SK-N-SH treated with all-trans-retinoic acid at 6 μM for 48 hours (cell line): ENCODE data around the gene PLEKHM3.

ENCODE experiments used
- ATAC-seq: fragments of 200-7000 bp; cut with Tn5 transposase; 3 replicates; pipeline ENCODE4 v1.9.1; 2020; ENCODE audit warnings: mild to moderate bottlenecking, moderate library complexity
- ARNTL ChIP-seq: fragments of 450-650 bp; formaldehyde crosslinking; IDR thresholded peaks from 2 replicates; pipeline ENCODE4 v1.5.0; 2020; ENCODE audit warnings: low read depth, mild to moderate bottlenecking, moderate library complexity, borderline replicate concordance
- BACH2 ChIP-seq: fragments of 250-450 bp; sonication (Bioruptor Pico); IDR thresholded peaks from 2 replicates; pipeline ENCODE4 v1.9.0; 2021; ENCODE audit warnings: mild to moderate bottlenecking, borderline replicate concordance
- CREB5 ChIP-seq: fragments of 250-450 bp; sonication (Bioruptor Pico); IDR thresholded peaks from 2 replicates; pipeline ENCODE4 v1.5.1; 2020; ENCODE audit warnings: low read depth, mild to moderate bottlenecking, moderate library complexity
- CSDC2 ChIP-seq: fragments of 250-450 bp; sonication (Bioruptor Pico); IDR thresholded peaks from 2 replicates; pipeline ENCODE4 v1.5.0; 2020; ENCODE audit warnings: mild to moderate bottlenecking, moderate library complexity
- CSRNP3 ChIP-seq: fragments of 250-450 bp; sonication (Bioruptor Pico); IDR thresholded peaks from 2 replicates; pipeline ENCODE4 v1.5.1; 2021; ENCODE audit warnings: mild to moderate bottlenecking, moderate library complexity
- GLIS3 ChIP-seq: fragments of 250-450 bp; sonication (Bioruptor Pico); IDR thresholded peaks from 2 replicates; pipeline ENCODE4 v1.5.0; 2020; ENCODE audit warnings: mild to moderate bottlenecking, moderate library complexity
- ISL1 ChIP-seq: fragments of 250-450 bp; sonication (Bioruptor Pico); IDR thresholded peaks from 2 replicates; pipeline ENCODE4 v2.1.2; 2022; ENCODE audit warnings: mild to moderate bottlenecking, moderate library complexity
- OSR1 ChIP-seq: fragments of 250-450 bp; sonication (Bioruptor Pico); IDR thresholded peaks from 2 replicates; pipeline ENCODE4 v1.8.0; 2022; ENCODE audit warnings: moderate library complexity, mild to moderate bottlenecking, inconsistent platforms
- POU6F1 ChIP-seq: fragments of 250-450 bp; sonication (Bioruptor Pico); IDR thresholded peaks from 2 replicates; pipeline ENCODE4 v1.8.0; 2021; ENCODE audit warnings: low read depth, mild to moderate bottlenecking, moderate library complexity, borderline replicate concordance
- PPARA ChIP-seq: fragments of 250-450 bp; sonication (Bioruptor Pico); IDR thresholded peaks from 2 replicates; pipeline ENCODE4 v1.5.0; 2020; ENCODE audit warnings: mild to moderate bottlenecking, borderline replicate concordance
- RARB ChIP-seq: fragments of 250-450 bp; sonication (Bioruptor Pico); IDR thresholded peaks from 2 replicates; pipeline ENCODE4 v1.8.0; 2021; ENCODE audit warnings: mild to moderate bottlenecking, moderate library complexity
- SNAI2 ChIP-seq: fragments of 250-450 bp; sonication (Bioruptor Pico); IDR thresholded peaks from 2 replicates; pipeline ENCODE4 v1.5.0; 2020; ENCODE audit warnings: mild to moderate bottlenecking, moderate library complexity
- TCF4 ChIP-seq: fragments of 250-450 bp; sonication (Bioruptor Pico); IDR thresholded peaks from 2 replicates; pipeline ENCODE4 v1.8.0; 2021; ENCODE audit warnings: mild to moderate bottlenecking, moderate library complexity, borderline replicate concordance
- TOX ChIP-seq: fragments of 250-450 bp; sonication (Bioruptor Pico); IDR thresholded peaks from 2 replicates; pipeline ENCODE4 v1.8.0; 2021; ENCODE audit warnings: mild to moderate bottlenecking, moderate library complexity, borderline replicate concordance
- TSHZ2 ChIP-seq: fragments of 250-450 bp; sonication (Bioruptor Pico); IDR thresholded peaks from 2 replicates; pipeline ENCODE4 v1.5.0; 2020; ENCODE audit warnings: mild to moderate bottlenecking, moderate library complexity
- ZFP3 ChIP-seq: fragments of 250-450 bp; sonication (Bioruptor Pico); IDR thresholded peaks from 2 replicates; pipeline ENCODE4 v1.5.0; 2020; ENCODE audit warnings: mild to moderate bottlenecking, moderate library complexity
- ZFP30 ChIP-seq: fragments of 450-650 bp; formaldehyde crosslinking; IDR thresholded peaks from 2 replicates; pipeline ENCODE4 v1.5.0; 2022; ENCODE audit warnings: mild to moderate bottlenecking, moderate library complexity
- ZNF565 ChIP-seq: fragments of 450-650 bp; formaldehyde crosslinking; conservative IDR thresholded peaks from 2 replicates; pipeline ENCODE4 v1.5.0; 2020; ENCODE audit warnings: low read depth, mild to moderate bottlenecking, moderate library complexity
- ZNF70 ChIP-seq: fragments of 450-650 bp; formaldehyde crosslinking; IDR thresholded peaks from 2 replicates; pipeline ENCODE4 v1.5.0; 2020; ENCODE audit warnings: mild to moderate bottlenecking, moderate library complexity
- ZNF8 ChIP-seq: fragments of 450-650 bp; formaldehyde crosslinking; IDR thresholded peaks from 2 replicates; pipeline ENCODE4 v1.5.0; 2020; ENCODE audit warnings: mild to moderate bottlenecking, moderate library complexity

The PLEKHM3 gene

GRCh38 chr2:207935121-207935990, 90.0 kb downstream of the PLEKHM3 start:
- TF ChIP-seq PPARA (CRISPR knock-in tag) (no peak), TSHZ2 (CRISPR knock-in tag) (no peak), RARB (CRISPR knock-in tag) (no peak), TCF4 (no peak), SNAI2 (CRISPR knock-in tag) (no peak), ZNF70 (CRISPR knock-in tag) (no peak), GLIS3 (CRISPR knock-in tag) (no peak), BACH2 (CRISPR knock-in tag) (no peak), CSRNP3 (CRISPR knock-in tag) (no peak), ZFP30 (CRISPR knock-in tag) (no peak), POU6F1 (no peak), ZNF565 (CRISPR knock-in tag) (no peak)
- no peak for ATAC-seq

- no peak for ATAC-seq
- TF ChIP-seq RARB (CRISPR knock-in tag) = no peak
- TF ChIP-seq TSHZ2 (CRISPR knock-in tag) = no peak
Observed at GRCh38 chr2:207934720-207935119, 90.6 kb downstream of the PLEKHM3 start.

GRCh38 chr2:207933396-207934065, 91.8 kb downstream of the PLEKHM3 start:
- no peak for ATAC-seq
- no peak for TF ChIP-seq TOX (CRISPR knock-in tag)
- no peak for TF ChIP-seq CSRNP3 (CRISPR knock-in tag)
- no peak for TF ChIP-seq TCF4
- no peak for TF ChIP-seq PPARA (CRISPR knock-in tag)
- TF ChIP-seq ZNF8 (CRISPR knock-in tag) = no peak
- TF ChIP-seq ISL1 (CRISPR knock-in tag) = no peak
- no peak for TF ChIP-seq CSDC2
- no peak for TF ChIP-seq ARNTL (CRISPR knock-in tag)
- no peak for TF ChIP-seq CREB5
- no peak for TF ChIP-seq RARB (CRISPR knock-in tag)
- no peak for TF ChIP-seq ZFP3
- no peak for TF ChIP-seq BACH2 (CRISPR knock-in tag)
- no peak for TF ChIP-seq ZNF70 (CRISPR knock-in tag)
- TF ChIP-seq OSR1 = no peak
- no peak for TF ChIP-seq ZNF565 (CRISPR knock-in tag)
- no peak for TF ChIP-seq POU6F1
- no peak for TF ChIP-seq ZFP30 (CRISPR knock-in tag)
